ENCODE results near the gene FBXW12.
"Not testable (repeated sequence)": the region's sequence is repeated elsewhere in the genome, so short reads cannot be mapped to it uniquely, and the experiment has no call there.

FBXW12 gene

GRCh38 chr3:48372862-48373435, 930 bp downstream of the FBXW12 start:
- no peak for DNase-seq (ENCODE audit: low spot score)

- DNase-seq (ENCODE audit: low spot score), result no peak
Observed at GRCh38 chr3:48387634-48388033, 15.6 kb downstream of the FBXW12 start.

GRCh38 chr3:48388966-48389365, 16.9 kb downstream of the FBXW12 start:
- no peak for DNase-seq (ENCODE audit: low spot score)

GRCh38 chr3:48394391-48394790, 22.4 kb downstream of the FBXW12 start:
- DNase-seq (ENCODE audit: low spot score), result no peak

- no peak for DNase-seq (ENCODE audit: low spot score)
Observed at GRCh38 chr3:48395714-48396113, 23.7 kb downstream of the FBXW12 start.

GRCh38 chr3:48397767-48398681, 26.0 kb downstream of the FBXW12 start:
- no peak for DNase-seq (ENCODE audit: low spot score)

GRCh38 chr3:48398701-48399386, 26.8 kb downstream of the FBXW12 start:
- DNase-seq (ENCODE audit: low spot score), result no peak

- no peak for DNase-seq (ENCODE audit: low spot score)
Observed at GRCh38 chr3:48399387-48400172, 27.6 kb downstream of the FBXW12 start.

GRCh38 chr3:48400824-48401433, 28.9 kb downstream of the FBXW12 start:
- peak; percentile 66 for DNase-seq (ENCODE audit: low spot score)

- DNase-seq (ENCODE audit: low spot score), result not testable (repeated sequence)
Observed at GRCh38 chr3:48401434-48401901, 29.4 kb downstream of the FBXW12 start.

- DNase-seq (ENCODE audit: low spot score), result peak; percentile 55
Observed at GRCh38 chr3:48402281-48402732, 30.3 kb downstream of the FBXW12 start.

- no peak for DNase-seq (ENCODE audit: low spot score)
Observed at GRCh38 chr3:48402907-48403306, 30.9 kb downstream of the FBXW12 start.

- DNase-seq (ENCODE audit: low spot score), result no peak
Observed at GRCh38 chr3:48403533-48404439, 31.8 kb downstream of the FBXW12 start.

GRCh38 chr3:48404440-48405342, 32.7 kb downstream of the FBXW12 start:
- DNase-seq (ENCODE audit: low spot score), result no peak

GRCh38 chr3:48405343-48405881, 33.4 kb downstream of the FBXW12 start:
- DNase-seq (ENCODE audit: low spot score), result no peak

- no peak for DNase-seq (ENCODE audit: low spot score)
Observed at GRCh38 chr3:48405971-48406370, 34.0 kb downstream of the FBXW12 start.

GRCh38 chr3:48406443-48407431, 34.7 kb downstream of the FBXW12 start:
- no peak for DNase-seq (ENCODE audit: low spot score)
